ENCODE data around the gene RANBP1. TPM values are rescaled to one million over a fixed set of nuclear protein-coding genes. Genes with fewer than 3 reads are reported as not detected.
"Not testable (repeated sequence)": the region's sequence is repeated elsewhere in the genome, so short reads cannot be mapped to it uniquely, and the experiment has no call there.

RANBP1 gene
- total RNA-seq, result 100 to 1,000 TPM in 2 of 6 donors, 10 to 100 TPM in 4; 55.3 to 154 (median 87.8) TPM

DNA sequence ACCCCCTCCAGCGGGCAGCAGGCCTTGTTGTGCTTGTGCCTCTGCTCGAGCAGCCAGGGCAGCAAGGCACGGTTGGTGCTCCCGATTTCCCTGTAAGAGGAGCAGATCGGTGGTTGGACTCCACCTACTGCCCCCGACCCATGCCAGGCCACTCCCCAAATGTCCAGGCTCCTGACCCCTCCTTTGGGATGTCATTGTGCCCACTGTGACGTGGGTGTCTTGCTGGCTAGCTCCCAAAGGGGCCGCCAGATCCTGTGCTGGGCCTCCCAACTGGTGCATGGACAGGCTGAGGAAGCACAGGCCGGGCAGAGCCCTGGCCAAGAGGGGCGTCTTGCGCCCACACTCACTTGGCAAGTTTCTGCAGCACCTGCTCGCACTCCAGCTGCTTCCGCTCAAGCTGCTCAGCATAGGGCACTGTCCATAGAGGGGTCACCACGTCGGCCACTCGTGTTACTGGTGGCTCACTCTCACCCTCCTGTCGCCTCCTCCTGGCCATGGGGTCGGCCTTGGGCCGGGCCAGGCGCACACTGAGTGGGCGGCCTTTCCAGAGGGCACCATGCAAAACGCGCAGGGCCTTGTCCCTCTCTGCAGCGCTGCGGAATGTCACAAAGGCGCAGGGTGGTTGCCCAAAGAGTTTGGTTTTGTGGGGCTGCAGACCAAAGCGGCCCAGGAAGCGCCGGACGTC, at the start of gene RANBP1:
RANBP1 (plus strand) TSS at position 414 of the 685 bp plus-strand sequence; CDS start at position 495, 81 bp downstream.
- Histone ChIP-seq H3K4me1 (peaks cover 24 to 36% (median 34%) of the 10 kb centered on the region in 4 donors), H3K27me3 (no peaks in the 10 kb centered on the region), H3K36me3 (peaks cover 9 to 70% (median 45%) of the 10 kb centered on the region in 4 donors), H3K27ac (peak within 1 kb of the TSS; percentile 84 to 91 (median 87)), H3K9me3 (no peaks in the 10 kb centered on the region), H3K4me3 (peak within 1 kb of the TSS; percentile 58 to 98 (median 90))
- no peak for ATAC-seq (ENCODE audit: low FRiP score in 2 of 2)
- DNase-seq, result peak in 1 of 2 donors; percentile 41
- 71 to 81% methylated on average over 8 to 30 of the region's 30 CpGs for WGBS, 2 donors
- TF ChIP-seq POLR2A (IDR thresholded peaks at IDR 0.05), result no peak
- TF ChIP-seq POLR2AphosphoS5 (IDR thresholded peaks at IDR 0.05), result no peak

DNA sequence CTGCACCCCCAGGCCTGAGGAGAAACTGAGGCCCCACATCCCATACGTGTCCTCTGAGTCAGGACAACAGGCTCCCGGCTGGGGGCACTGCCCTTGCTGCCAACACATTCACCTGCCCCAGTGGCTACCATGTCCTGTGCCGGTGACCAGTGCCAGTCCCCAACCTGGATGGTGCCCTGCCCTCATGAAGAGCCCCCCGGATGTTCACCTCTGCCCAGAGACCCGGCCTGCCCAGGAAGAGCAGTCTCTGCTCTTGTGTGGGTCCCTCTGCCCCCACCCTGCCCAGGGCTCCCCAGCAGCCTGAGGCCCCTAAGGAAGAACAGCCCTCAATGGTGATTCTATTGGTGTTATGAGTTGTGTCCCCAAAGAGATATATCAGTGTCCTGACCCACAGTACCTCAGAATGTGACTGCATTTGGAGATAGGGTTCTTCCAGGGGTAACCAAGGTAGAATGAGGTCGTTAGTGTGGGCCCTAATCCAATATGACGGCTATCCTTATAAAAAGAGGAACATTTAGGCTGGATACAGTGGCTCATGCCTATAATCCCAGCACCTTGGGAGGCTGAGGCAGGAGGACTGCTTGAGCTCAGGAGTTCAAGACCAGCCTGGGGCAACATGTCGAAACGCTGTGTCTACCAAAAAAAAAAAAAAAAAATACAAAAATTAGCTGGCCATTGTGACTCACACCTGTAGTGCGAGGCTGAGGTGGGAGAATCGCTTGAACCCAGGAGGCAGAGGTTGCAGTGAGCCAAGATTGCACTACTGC, 49.1 kb upstream of the RANBP1 start:
- H3K9me3 ChIP-seq, result no peaks in the 10 kb centered on the region
- ATAC-seq (ENCODE audit: low FRiP score in 2 of 2), result no peak
- H3K4me1 ChIP-seq, result no peaks in the 10 kb centered on the region
- 92 to 98% methylated on average over 8 to 11 of the region's 11 CpGs for WGBS, 2 donors
- peaks cover 12 to 42% (median 35%) of the 10 kb centered on the region in 4 donors for H3K36me3 ChIP-seq
- TF ChIP-seq POLR2A (IDR thresholded peaks at IDR 0.05) (no peak), EP300 (IDR thresholded peaks at IDR 0.05) (no peak), POLR2AphosphoS5 (IDR thresholded peaks at IDR 0.05) (no peak)
- TF ChIP-seq, protein P1, sequence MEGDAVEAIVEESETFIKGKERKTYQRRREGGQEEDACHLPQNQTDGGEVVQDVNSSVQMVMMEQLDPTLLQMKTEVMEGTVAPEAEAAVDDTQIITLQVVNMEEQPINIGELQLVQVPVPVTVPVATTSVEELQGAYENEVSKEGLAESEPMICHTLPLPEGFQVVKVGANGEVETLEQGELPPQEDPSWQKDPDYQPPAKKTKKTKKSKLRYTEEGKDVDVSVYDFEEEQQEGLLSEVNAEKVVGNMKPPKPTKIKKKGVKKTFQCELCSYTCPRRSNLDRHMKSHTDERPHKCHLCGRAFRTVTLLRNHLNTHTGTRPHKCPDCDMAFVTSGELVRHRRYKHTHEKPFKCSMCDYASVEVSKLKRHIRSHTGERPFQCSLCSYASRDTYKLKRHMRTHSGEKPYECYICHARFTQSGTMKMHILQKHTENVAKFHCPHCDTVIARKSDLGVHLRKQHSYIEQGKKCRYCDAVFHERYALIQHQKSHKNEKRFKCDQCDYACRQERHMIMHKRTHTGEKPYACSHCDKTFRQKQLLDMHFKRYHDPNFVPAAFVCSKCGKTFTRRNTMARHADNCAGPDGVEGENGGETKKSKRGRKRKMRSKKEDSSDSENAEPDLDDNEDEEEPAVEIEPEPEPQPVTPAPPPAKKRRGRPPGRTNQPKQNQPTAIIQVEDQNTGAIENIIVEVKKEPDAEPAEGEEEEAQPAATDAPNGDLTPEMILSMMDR (IDR thresholded peaks at IDR 0.05), result no peak
- H3K4me3 ChIP-seq, result no peak overlapping the region
- no peak for DNase-seq
- H3K27me3 ChIP-seq, result no peaks in the 10 kb centered on the region
- no peak overlapping the region for H3K27ac ChIP-seq

- not testable (repeated sequence) for H3K27me3 ChIP-seq; DNase-seq; H3K4me3 ChIP-seq; H3K9me3 ChIP-seq; H3K27ac ChIP-seq; ATAC-seq (ENCODE audit: low FRiP score in 2 of 2); H3K4me1 ChIP-seq
- peaks cover 9 to 37% (median 29%) of the 10 kb centered on the region in 4 donors for H3K36me3 ChIP-seq
- 97 to 100% methylated on average over 3 of the region's 3 CpGs for WGBS, 2 donors
Observed at GRCh38 chr22:20067384-20067682, 48.6 kb upstream of the RANBP1 start.

DNA sequence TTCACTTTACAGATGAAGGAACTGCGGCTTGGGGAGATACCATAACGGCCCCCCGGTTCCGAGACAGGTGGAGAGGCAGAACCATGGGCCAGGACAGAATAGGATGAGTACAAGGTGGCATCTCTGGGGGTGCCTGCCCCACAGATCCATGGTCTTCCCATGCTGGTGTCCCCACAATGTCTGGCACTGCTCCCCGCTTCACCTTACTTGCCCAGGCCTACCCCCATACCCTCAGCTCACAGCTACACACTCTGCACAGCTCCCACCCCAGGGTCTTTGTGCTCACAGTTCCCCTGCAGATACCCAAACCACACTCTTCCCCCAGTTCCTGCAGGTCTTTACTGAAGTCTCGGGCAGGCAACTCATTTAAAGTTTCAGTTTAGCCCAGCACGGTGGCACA, 47.3 kb upstream of the RANBP1 start:
- Histone ChIP-seq H3K27ac (no peak overlapping the region), H3K4me3 (no peak overlapping the region), H3K9me3 (no peaks in the 10 kb centered on the region), H3K36me3 (peaks cover 4 to 24% (median 17%) of the 10 kb centered on the region in 4 donors), H3K27me3 (no peaks in the 10 kb centered on the region), H3K4me1 (no peaks in the 10 kb centered on the region)
- no peak for DNase-seq
- no peak for ATAC-seq (ENCODE audit: low FRiP score in 2 of 2)
- no peak for TF ChIP-seq EP300 (IDR thresholded peaks at IDR 0.05)
- TF ChIP-seq, protein P1 (IDR thresholded peaks at IDR 0.05), result no peak
- TF ChIP-seq POLR2AphosphoS5 (IDR thresholded peaks at IDR 0.05), result no peak
- TF ChIP-seq POLR2A (IDR thresholded peaks at IDR 0.05), result no peak
- WGBS, 2 donors, result 91 to 92% methylated on average over 6 to 7 of the region's 7 CpGs

- Histone ChIP-seq H3K27me3 (no peaks in the 10 kb centered on the region), H3K36me3 (peaks cover 0 to 15% (median 8%) of the 10 kb centered on the region in 4 donors), H3K4me3 (no peak overlapping the region), H3K9me3 (no peaks in the 10 kb centered on the region), H3K27ac (no peak overlapping the region), H3K4me1 (no peaks in the 10 kb centered on the region)
- ATAC-seq (ENCODE audit: low FRiP score in 2 of 2), result no peak
- TF ChIP-seq POLR2A (IDR thresholded peaks at IDR 0.05) (no peak), EP300 (IDR thresholded peaks at IDR 0.05) (no peak), POLR2AphosphoS5 (IDR thresholded peaks at IDR 0.05) (no peak)
- TF ChIP-seq, protein P1 (IDR thresholded peaks at IDR 0.05), result no peak
- 93 to 94% methylated on average over 7 of the region's 7 CpGs for WGBS, 2 donors
- DNase-seq, result no peak
Observed at GRCh38 chr22:20069331-20070042, 46.4 kb upstream of the RANBP1 start.
